IPS DF 4.7 (cell line): ENCODE data around the gene SEL1L3.

ENCODE experiments used
- DNase-seq: peaks from one replicate; pipeline ENCODE4 v3.0.0-alpha.2; 2013; ENCODE audit warnings: low spot score; ENCODE audit errors: extremely low read depth

Gene SEL1L3

DNA sequence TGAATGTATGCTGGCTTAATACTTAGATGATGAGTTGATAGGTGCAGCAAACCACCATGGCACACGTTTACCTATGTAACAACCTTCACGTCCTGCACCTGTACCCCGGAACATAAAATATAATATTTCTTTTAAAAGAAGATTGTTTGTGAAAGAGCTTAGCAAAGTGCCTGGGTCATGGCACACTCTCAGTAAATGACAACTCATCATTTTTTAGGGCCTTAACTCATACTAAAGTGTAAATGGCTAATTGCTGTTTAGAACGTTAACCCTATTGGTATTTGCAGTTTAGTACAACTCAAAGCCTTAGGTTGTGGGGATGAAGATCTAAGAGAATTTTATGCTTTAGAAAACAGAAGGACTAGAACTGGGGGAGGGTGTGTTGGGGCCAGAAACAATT is 67.7 kb downstream of the SEL1L3 start:
- no peak for DNase-seq

DNA sequence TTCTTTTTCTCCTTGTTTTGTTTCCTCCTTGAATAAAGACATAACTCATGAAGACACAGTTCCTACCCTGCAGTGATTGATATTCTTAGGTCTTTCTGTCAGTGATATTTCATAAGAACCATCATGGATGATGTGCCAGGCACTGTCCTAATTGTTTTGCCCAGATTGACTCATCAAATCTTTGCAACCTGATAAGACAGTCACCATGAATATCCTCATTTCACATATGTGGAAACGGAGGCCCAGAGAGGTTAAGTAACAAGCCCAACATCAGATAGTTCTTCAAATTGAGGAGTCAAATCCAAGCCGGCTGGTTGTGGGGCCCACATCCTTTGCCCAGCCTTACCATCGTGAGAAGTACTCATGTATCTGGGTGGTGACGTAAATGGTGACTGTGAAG is 69.9 kb downstream of the SEL1L3 start:
- DNase-seq: no peak

DNA sequence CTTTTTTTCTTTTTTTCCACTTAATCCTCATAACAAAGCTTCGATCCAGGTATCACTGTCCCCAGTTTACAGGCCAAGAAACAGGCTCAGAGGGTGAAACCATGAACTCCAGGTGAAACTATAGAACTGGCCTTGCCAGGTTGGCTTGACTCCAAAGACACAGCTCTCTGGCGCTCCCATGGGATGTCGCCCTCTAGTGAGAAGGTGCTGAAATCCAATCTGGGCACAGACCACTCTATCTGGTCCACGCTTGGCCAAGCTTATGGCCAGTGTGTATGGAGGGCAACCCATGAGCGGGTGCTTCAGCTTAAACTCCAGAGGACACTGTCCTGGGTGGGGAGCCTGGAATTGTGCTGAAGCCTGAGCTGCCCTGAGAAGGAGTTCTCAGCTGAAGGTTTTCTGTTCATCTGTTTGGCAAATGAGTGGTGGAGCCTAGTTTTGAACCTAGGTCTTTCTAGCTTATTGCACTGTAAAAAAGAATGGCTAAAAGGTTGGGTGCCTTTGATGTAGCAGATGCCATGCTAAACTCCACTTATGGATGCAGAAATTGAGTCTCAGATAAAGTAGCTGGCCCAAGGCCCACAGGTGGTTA is 70.5 kb downstream of the SEL1L3 start:
- no peak for DNase-seq

DNA sequence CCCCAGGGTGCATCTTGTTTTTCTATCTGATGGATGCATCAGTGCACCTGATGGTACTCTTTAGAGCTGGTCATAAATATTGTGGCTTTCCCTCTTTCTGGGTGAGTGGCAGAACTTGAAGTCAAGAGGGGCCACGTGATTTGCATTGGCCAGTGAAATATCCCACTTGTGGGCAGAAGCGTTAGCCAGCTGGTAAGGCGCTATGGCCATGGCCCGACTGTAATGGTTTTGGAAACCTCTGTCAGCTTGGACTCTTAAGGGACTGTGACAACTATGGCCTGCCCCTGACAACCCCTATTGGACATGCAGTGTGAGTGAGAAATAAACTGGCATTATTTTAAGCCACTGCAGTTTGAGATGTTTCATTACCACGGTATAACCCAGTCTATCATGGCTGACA is 72.8 kb downstream of the SEL1L3 start:
- no peak for DNase-seq

DNA sequence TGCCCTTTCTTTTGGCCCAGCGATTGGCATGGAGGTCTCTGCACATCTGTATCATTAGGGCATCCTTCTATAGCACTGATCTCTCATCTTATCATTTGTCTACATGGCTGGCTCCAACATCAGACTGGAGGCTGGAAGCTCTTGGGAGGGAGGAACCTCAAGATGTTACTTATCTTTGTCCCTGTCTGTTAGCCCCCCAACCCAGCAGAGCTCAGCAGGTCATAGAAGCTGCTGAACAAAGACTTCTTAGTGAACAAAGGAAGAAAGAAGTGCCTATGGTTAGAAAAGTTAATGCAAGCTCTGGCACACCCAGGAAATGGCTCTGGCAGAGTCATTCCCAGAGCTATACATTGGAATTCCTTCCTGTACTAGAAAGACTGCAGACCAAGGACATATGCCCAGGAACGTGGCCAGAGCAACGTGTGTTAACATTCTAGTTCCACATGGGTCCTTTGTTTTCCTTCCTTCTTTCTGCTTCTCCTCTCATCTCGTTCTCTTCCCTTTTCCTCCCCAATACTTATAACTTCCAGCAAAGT is 74.0 kb downstream of the SEL1L3 start:
- DNase-seq: no peak

DNA sequence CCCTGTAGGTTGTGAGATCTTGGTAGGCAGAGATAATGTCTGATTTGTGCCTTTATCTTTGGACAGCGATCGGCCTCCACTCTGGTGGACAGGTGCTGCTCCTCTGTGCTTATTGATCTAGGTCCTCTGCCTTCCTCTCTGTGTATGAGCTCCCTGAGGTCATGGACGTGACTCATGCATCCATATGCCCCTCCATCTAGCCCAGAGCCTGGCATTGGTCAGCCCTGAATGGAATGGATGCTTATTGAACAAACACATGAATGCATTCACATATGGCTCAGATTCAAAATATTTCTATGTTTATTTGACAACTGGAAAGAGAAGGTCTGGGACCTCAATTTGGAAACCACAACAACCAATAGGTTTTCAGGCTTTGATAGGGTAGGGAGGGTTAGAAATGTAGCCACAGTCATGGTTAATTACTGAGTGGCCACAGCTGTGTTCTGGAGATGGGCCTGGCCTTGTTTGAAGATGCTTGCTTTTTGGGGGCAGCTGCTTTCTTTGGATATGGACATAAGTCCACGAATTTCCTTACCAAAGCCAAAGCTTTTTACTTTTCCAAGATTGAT is 76.2 kb downstream of the SEL1L3 start:
- no peak for DNase-seq

DNA sequence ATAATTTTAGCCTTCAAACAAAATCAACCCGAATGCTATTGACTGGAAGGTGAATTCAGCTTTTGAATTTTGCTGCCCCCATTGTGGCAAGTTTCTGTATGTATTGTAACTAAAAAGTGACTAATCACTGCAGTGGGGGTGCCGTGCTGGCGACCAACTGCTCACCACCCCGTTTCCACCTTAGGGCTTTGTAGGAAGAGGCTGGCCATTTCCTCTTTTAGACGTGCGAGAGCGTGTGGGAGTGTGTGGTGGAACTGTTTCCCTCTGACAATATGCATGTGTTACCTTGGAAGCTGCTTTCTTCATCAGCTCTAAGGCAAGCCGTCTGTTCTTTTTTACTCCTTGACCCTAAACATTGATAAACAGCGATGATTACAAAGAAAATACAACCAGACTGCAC is 78.8 kb downstream of the SEL1L3 start:
- DNase-seq: no peak

DNA sequence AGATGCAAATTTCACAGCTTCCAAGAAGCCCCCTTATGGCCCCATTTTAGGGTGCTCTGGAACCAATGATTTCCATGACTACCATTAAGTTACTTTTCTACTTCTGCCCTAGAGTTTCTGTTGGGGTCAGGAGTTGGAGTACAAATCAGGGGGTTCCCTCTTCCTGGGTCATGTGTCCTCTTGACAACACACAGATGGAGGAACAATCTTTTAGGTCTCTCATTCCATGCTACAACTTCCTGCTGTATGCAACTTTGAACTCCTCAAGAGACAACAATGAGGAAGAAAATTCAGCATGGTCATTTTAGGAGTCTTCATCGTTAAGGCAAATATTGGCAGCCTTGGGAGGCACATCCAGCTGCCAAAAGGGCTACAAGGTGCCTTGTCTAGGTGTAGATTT is 79.7 kb downstream of the SEL1L3 start:
- DNase-seq: no peak

DNA sequence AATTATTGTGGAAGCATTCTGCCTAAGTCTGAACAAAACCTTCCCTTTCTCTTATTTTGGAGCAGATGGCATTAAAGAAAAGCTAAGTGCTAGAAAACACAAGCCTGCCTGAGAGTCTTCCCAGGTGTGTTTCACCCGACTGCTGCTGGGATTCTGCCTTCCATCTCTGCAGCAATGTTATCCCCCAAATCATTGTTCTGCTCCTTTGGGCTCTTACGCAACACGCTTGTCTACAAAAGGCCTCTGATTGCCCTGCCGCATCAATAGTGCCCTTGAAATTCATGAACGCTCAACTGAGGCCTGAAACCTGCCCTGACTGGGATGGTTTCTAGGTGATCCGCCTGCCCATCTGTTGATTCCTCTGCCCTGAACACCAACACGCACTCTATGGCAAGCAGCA is 80.3 kb downstream of the SEL1L3 start:
- DNase-seq: no peak

DNA sequence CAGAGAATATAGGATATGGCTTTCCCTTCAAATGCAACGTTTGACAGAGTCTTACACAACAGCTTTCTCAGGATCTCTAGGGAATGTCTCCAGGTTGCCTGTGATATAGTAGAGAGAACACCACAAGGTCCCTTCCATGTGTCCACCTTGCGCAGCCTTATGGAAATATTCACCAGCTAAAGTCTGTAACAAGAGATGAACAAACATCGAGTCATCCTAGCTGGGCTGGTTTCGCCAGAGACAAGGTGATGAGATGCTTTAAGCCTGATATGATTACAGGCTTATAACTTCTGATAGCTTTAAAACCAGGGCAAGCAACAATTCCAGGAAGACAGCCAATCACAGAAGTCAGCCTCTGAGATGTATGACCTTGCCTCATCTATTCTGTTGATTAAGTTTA is 83.8 kb downstream of the SEL1L3 start:
- no peak for DNase-seq

DNA sequence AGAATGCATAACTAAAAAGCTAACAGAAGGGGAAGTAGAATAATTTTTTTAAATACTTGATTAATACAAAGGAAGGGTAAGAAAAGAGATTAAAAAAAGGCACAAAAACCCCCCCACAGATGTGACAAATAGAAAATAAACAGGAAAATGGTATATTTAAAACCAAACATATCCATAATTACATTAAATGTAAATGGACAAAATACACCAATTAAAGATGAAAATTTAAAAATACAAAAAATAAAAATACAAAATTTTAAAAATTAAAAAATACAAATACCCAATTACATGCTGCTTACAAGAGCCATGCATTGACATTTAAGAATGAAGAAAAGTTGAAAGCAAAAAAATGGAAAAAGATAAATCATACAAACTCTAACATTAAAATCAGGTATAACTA is 86.0 kb downstream of the SEL1L3 start:
- no peak for DNase-seq

DNA sequence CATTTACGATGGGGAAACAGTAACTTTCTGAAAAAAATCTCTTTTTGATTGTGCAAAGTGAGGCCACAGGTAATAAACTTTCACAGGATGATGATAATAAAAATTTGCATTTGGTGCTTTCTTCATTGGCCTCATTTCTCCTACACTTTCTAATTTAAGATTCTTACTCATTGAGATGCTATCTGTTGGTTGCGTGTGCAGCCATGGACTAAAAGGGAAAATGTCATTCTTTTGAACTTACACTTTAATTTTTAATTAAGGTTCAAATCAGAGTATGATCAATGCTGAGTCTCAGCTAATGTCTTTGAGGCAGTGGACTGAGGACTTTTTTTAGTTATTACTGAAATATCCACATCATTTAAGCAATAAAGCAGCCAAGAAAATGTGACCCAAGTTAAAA is 87.6 kb downstream of the SEL1L3 start:
- no peak for DNase-seq

DNA sequence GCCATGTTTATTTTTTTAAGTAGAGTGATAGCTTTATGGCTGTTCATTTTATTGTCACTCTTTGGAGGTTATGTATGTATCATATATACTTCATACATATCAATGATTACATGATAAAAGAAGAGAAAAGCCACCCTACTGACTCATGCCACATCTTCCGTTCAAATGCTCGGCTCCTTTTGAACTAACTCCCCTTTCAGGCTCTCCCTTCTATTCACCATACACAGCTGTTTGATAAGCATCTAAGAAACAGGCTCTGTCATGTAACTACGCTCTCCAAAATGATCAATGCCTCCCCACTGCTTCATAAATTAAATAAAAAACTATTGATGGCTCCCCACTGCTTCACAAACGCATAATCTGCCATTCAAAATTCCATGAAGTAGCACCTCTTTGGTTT is 89.4 kb downstream of the SEL1L3 start:
- no peak for DNase-seq

DNA sequence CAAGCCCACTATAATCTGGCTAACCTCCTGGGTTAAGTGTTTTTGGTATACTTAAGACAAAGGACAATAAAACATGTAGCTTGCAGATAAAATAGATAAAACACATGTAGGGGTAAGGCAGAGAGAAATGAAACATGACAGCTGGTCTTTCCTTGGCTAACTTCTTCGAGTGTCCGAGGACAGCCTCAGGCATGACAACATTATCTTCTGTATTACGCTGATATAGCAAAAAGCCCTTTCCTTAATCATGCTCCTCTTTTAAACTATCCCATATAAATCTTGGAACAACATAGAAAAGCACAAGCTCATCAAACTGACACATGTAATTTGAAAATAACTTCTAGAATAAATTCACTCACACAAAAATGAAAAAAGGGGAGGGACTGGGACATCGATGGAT is 91.1 kb downstream of the SEL1L3 start:
- no peak for DNase-seq

DNA sequence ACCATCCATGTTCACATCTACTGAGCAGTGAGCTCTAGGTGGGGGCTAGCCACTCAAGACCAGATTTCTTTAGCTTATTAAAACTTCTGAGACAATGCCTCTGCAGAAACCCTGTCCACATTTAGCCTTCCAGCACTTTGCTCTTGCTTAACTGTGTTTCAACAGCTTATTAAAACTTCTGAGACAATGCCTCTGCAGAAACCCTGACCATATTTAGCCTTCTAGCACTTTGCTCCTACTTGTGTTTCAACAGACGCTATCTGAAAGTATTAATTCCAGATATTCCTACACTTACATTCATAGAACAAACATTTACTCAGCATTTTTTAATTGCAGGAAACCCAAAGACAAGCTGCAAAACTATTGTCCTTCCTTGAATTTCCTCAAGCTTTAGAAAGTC is 91.9 kb downstream of the SEL1L3 start:
- DNase-seq: no peak

DNA sequence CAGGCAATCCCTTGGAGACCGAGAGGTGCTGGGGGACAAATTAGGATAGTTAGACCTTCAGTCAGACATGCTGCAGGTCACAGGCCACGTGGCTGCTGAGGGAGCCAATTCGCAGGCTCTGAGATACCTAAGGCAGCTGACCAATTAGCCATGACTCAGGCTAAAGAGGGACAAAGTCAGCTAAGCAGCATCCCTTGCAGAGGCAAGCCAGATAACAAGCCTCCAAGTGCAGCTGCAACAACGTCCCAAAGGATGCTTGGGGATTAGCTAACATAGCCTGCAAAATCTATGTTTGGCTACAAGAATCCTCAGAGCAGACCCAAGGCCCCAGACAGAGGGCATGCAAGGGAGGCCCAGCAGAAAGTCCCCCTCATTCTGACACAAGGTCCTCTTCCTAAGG is 93.5 kb downstream of the SEL1L3 start:
- no peak for DNase-seq

DNA sequence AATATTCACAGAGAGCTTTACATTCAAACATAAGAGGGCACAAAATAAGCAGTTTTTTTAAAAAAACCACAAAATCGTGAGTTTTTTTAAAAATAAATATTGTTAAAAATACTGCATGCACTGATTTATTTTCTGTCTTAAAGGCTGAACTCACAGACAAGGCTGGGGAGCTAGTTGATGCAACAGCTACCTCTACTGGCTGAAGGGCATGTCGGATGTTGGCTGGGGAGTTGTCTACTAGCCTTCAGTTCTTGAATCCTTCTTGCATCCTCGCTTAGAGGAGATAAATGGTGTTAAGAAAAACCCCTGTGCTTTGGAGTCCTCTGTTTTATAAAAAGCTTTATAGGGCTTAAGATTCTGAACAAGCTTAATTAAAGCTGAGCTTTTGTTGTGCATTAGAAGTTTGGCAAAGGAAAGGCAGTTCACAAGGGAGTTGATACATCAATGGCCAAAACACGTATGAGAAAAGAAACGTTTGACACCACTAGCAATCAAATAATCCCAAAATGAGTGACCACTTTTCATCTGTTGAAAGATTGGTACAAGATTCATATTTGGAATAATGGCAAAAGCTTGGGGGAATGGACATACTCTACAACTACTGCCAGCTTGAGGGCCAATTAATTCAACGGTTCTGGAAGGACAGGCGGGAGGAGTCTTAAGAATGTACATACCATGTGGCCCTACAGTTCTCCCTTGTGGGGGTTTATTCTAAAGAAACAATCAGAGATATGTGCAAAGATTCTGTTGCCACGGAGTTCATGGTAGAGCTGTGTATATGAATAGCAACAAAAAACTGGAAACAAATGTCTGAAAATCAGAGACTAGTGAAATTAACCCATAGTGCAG is 94.7 kb downstream of the SEL1L3 start:
- peak; percentile 30 for DNase-seq

DNA sequence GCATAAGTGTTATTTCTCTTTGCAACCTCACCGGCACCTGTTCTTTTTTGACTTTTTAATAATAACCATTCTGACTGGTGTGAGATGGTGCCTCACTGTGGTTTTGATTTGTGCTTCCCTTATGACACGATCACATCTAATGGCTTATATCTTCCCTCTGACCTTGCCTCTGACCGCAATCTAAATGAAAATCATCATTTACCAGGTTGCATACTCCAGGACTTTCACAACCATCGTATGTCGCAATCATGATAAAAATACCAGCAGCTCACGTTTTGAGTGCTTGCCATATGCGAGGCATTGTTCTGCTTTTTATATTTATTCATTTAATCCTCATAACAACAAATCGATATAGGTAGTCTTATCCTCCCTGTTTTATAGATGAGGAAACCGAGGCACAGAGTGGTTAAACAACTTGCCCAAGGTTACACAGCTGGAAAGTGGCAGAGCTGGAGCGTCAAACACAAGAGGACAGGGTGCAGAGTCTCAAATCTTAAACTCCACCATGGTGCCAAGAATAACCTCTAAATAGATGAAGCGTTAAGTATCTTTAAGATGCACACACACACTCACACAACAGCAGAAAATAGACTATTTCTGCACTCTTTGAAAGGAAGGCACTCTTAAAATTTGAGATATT is 102.2 kb downstream of the SEL1L3 start:
- DNase-seq: no peak

DNA sequence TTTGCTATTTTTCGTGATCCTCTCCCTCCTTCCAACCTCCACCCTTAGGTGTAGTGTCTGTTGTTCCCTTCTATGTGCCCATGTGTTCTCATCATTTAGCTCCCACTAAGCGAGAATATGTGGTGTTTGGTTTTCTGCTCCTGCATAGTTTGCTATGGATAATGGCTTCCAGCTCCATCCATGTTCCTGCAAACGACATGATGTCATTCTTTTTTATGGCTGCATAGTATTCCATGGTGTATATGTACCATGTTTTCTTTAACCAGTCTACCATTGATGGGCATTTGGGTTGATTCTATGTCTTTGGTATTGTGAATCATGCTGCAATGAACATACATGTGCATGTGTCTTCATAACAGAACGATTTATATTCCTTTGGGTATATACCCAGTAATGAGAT is 102.7 kb downstream of the SEL1L3 start:
- DNase-seq: no peak

DNA sequence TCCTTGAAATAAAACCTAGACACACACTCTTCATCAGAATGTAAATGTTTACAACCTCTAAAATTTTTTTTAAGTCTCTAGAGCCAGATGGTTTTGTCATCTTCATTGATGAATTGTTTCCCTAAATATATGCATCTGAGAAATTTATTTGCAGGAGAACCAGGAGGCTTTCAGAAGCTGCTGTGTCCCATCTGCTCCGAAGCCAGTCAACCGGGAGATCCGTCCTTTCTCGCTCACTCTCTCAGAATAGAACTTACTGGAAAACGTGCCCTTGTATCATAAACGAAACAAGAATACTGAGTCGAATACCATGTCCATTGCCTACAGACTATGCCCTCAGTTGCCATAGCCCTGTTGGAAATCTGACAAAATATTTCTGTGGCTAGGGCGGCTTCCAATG is 103.7 kb downstream of the SEL1L3 start:
- no peak for DNase-seq

DNA sequence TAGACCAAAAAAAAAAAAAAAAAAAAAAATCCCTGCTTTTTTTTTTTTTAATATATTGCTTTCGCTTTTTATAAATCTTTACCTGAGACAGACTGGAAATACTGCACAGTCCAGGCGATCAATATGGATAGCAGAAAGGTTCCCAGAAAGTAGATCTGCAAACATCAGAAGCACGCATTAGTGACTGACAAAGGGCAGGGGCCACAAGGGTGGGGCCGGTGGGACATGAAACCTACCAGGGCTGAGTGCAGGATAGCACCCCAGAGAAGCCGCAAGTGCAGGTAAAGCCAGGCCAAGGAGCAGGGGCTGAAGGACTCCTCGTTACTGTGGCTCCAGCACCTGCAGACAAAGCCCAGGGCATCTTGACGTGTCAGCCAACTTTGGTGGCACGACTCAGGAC is 105.3 kb downstream of the SEL1L3 start:
- DNase-seq: no peak

DNA sequence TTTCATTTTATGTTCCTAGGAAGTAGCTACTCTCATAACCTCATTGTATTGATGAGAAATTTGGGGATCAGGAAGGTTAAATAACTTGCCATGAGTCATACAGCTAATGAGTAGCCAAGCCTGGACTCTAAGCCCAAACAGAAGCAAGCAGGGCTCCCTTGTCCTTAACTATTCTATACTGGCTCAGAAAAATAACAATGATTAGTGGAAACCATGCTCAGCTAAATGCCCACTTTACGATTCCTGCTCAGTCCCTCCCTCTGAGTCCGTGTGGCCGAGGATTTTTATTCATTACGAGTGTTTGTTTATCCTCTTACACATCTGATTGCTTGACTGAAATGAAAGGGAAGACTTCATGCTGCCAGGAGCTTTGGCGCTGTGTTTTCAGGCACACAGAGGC is 106.3 kb downstream of the SEL1L3 start:
- no peak for DNase-seq
